Heart left ventricle (tissue), 16 donors: Measurements from ENCODE around the gene CFAP47. TPM values are rescaled to one million over a fixed set of nuclear protein-coding genes. Genes with fewer than 3 reads are reported as not detected.

ENCODE experiments used
- ATAC-seq, 4 donors: fragments of 200-7000 bp; cut with Tn5 transposase; one replicate each; pipeline ENCODE4 v1.9.1; 2020 to 2022; ENCODE audit warnings: moderate library complexity in 4 of 4, mild to moderate bottlenecking in 3 of 4, moderate number of reproducible peaks in 1 of 4
- DNase-seq, 5 donors: peaks; one replicate each; pipeline ENCODE4 v3.0.0-alpha.2; 2020
- H3K27ac ChIP-seq, 12 donors: fragments of 200-600 bp; sonication (generic) in 4 of 12; one replicate each; pipeline versions ENCODE4 v1.5.0 to v1.8.0; 2016 to 2022; ENCODE audit warnings: mild to moderate bottlenecking in 2 of 12
- H3K27me3 ChIP-seq, 9 donors: fragments of 200-600 bp; sonication (generic) in 2 of 9; one replicate each; pipeline versions ENCODE4 v1.5.1 to v1.8.0; 2016 to 2022; ENCODE audit warnings: mild to moderate bottlenecking in 3 of 9
- H3K36me3 ChIP-seq, 9 donors: fragments of 200-600 bp; sonication (generic) in 2 of 9; one replicate each; pipeline versions ENCODE4 v1.5.0 to v1.8.0; 2018 to 2022; ENCODE audit warnings: mild to moderate bottlenecking in 2 of 9
- H3K4me1 ChIP-seq, 12 donors: fragments of 200-600 bp; sonication (generic) in 4 of 12; one replicate each; pipeline versions ENCODE4 v1.5.0 to v1.8.0; 2016 to 2022; ENCODE audit warnings: mild to moderate bottlenecking in 3 of 12
- H3K4me3 ChIP-seq, 12 donors: fragments of 200-600 bp; sonication (generic) in 4 of 12; one replicate each; pipeline versions ENCODE4 v1.5.0 to v1.8.0; 2017 to 2022; ENCODE audit warnings: mild to moderate bottlenecking in 9 of 12, moderate library complexity in 4 of 12
- H3K9me3 ChIP-seq, 12 donors: fragments of 200-600 bp; sonication (generic) in 4 of 12; one replicate each; pipeline versions ENCODE4 v1.5.0 to v1.8.0; 2016 to 2022; ENCODE audit warnings: mild to moderate bottlenecking in 1 of 12
- POLR2A ChIP-seq, 2 donors: fragments of 450-650 bp; IDR thresholded peaks; one replicate each; pipeline ENCODE4 v1.6.1; 2017; ENCODE audit warnings: antibody characterized with exemption in 2 of 2, mild to moderate bottlenecking in 2 of 2, moderate library complexity in 2 of 2
- WGBS, 4 donors: extraction: QIAGEN DNeasy Blood & Tissue Kit in 2 of 4; methylation state at CpG; one replicate each; pipeline versions ENCODE4 v1.1.5 to v1.1.7; 2013 to 2018; 5-methylcytosine and 5-hydroxymethylcytosine counted together
- intact Hi-C, 10 donors: fragments of 100-400 bp; cut with DNase I; formaldehyde crosslinking; loops; one replicate each; pipeline versions ENCODE4 v1.11.1 to v1.14.2; 2022
- polyA plus RNA-seq, 2 donors: library from polyadenylated mRNA; stranded (reverse); fragments of 200-250 nt; gene quantifications; one replicate each; pipeline ENCODE4 v1.2.3, GENCODE V29; 2013
- total RNA-seq, 9 donors: library from RNA; depleted of rRNA in 2 of 9; stranded (reverse); fragments of >200 nt in 2 of 9; fragmentation: NEBNext Ultra II Directional in 3 of 9; extraction: Animal tissue kit (Norgen Biotek cat#: 25700) in 3 of 9; gene quantifications; one replicate each; pipeline versions ENCODE4 v1.1.0 to v1.2.4, GENCODE V29; 2016 to 2023
- TF ChIP-seq, protein P1 (sequence below), 12 donors: fragments of 200-600 bp; sonication (generic) in 4 of 12; IDR thresholded peaks; one replicate each; pipeline versions ENCODE4 v1.5.0 to v1.8.0; 2018 to 2022; ENCODE audit warnings: antibody characterized with exemption in 12 of 12, mild to moderate bottlenecking in 5 of 12
- donor health status: ischemic (EF 13 %, LVEDD 7.1; RV severe dilation, severe dysfunction).
- donor health status: healthy with polysubstance abuse.
- donor health status: DM: no; HTN: yes; CAD: no.
- donor health status: DM: no; HTN: no; CAD: no.
- donor health status: ischemic (EF 25% LVEDD 6.9; RV normal size, moderate dysfunction).
- donor health status: ischemic (EF 25% LVEDD 5.7; RV mildly dilated, moderate dysfunction).
- donor health status: healthy.
- donor health status: DM: yes; HTN: yes; CAD: no.
- donor health status: ischemic (EF 35%, LVEDD 5.7; RV mildly dilated, moderate dysfunction).
- donor health status: nonischemic (EF 11% LVEDD 7.7; RV severe dilation, severe dysfunction).
- donor health status: DM: yes; HTN: yes; CAD: no.
- donor health status: PGD.
- donor health status: ischemic (EF 29% LVEDD 5.4; RV normal size, mild dysfunction).
- donor health status: nonischemic (EF 23%, LVEDD 6.1; RV moderate dilation, normal function).

Gene CFAP47
- total and polyA plus RNA-seq, 11 donors, result not detected

- intact Hi-C loops, result no loop called here
- 76 to 94% (median 87%) methylated on average over 3 of the region's 3 CpGs for WGBS, 4 donors
- Histone ChIP-seq H3K27me3 (no peaks in the 10 kb centered on the region), H3K27ac (no peak overlapping the region), H3K4me1 (no peaks in the 10 kb centered on the region), H3K4me3 (no peak overlapping the region), H3K9me3 (no peaks in the 10 kb centered on the region), H3K36me3 (no peaks in the 10 kb centered on the region)
- ATAC-seq (no peak), DNase-seq (no peak)
- no peak for TF ChIP-seq POLR2A (IDR thresholded peaks at IDR 0.05)
- TF ChIP-seq, protein P1, sequence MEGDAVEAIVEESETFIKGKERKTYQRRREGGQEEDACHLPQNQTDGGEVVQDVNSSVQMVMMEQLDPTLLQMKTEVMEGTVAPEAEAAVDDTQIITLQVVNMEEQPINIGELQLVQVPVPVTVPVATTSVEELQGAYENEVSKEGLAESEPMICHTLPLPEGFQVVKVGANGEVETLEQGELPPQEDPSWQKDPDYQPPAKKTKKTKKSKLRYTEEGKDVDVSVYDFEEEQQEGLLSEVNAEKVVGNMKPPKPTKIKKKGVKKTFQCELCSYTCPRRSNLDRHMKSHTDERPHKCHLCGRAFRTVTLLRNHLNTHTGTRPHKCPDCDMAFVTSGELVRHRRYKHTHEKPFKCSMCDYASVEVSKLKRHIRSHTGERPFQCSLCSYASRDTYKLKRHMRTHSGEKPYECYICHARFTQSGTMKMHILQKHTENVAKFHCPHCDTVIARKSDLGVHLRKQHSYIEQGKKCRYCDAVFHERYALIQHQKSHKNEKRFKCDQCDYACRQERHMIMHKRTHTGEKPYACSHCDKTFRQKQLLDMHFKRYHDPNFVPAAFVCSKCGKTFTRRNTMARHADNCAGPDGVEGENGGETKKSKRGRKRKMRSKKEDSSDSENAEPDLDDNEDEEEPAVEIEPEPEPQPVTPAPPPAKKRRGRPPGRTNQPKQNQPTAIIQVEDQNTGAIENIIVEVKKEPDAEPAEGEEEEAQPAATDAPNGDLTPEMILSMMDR (IDR thresholded peaks at IDR 0.05), result no peak
These were observed 482.2 kb downstream of the CFAP47 start for GRCh38 chrX:36401774-36402173.

GRCh38 chrX:36407836-36408235, 488.3 kb downstream of the CFAP47 start:
- Histone ChIP-seq H3K27ac (no peak overlapping the region), H3K9me3 (no peaks in the 10 kb centered on the region), H3K4me1 (no peaks in the 10 kb centered on the region), H3K36me3 (no peaks in the 10 kb centered on the region), H3K4me3 (no peak overlapping the region), H3K27me3 (no peaks in the 10 kb centered on the region)
- no peak for TF ChIP-seq POLR2A (IDR thresholded peaks at IDR 0.05)
- TF ChIP-seq, protein P1 (IDR thresholded peaks at IDR 0.05), result no peak
- DNase-seq, result no peak
- ATAC-seq, result no peak
- intact Hi-C loops, result no loop called here
- whole genome bisulfite sequencing, 4 donors, result 48 to 54% (median 50%) methylated on average over 8 of the region's 8 CpGs

DNA sequence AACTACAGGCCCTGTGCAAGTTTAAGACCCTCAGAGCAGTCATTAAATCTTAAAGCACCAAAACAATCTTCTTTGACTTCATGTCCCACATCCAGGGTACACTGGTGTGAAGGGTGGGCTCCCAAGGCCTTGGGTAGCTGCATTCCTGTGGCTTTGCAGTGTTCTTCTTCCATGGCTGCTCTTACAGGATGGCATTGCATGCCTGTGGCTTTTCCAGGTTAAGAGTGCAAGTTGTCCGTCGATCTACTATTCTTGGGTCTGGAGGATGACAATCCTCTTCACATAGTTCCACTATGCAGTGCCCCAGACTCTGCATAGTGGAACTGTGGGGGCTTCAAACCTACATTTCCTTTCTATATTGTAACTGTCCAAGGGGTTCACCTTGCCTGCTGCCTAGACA, 494.5 kb downstream of the CFAP47 start:
- no peak for TF ChIP-seq POLR2A (IDR thresholded peaks at IDR 0.05)
- TF ChIP-seq, protein P1 (IDR thresholded peaks at IDR 0.05), result no peak
- no peaks in the 10 kb centered on the region for H3K36me3 ChIP-seq
- H3K4me3 ChIP-seq, result no peak overlapping the region
- intact Hi-C loops, result no loop called here
- H3K27ac ChIP-seq, result no peak overlapping the region
- DNase-seq, result no peak
- no peaks in the 10 kb centered on the region for H3K4me1 ChIP-seq
- H3K27me3 ChIP-seq, result no peaks in the 10 kb centered on the region
- ATAC-seq, result no peak
- no peaks in the 10 kb centered on the region for H3K9me3 ChIP-seq
- 77 to 98% (median 95%) methylated on average over 2 of the region's 2 CpGs for WGBS, 4 donors

DNA sequence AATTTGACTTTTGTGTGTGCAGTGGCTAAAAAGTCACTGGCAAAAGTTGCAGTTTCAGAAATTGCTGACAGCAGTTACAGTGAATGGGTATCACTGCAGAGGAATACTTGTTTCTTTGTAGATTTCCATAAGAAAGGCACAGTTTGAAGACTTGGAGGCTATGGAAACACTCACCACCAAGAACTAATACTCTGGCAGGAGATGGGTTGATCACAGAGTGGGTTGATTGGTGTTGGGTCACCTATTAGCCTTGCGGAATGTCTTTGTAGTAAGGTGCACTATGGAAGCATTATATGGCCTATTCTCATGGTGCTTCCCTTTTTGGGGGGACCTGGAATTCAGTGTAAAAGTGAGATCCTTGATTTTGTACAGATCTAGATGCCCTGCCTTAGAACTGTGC, 502.8 kb downstream of the CFAP47 start:
- TF ChIP-seq POLR2A (IDR thresholded peaks at IDR 0.05), result no peak
- TF ChIP-seq, protein P1 (IDR thresholded peaks at IDR 0.05), result no peak
- ATAC-seq (no peak), DNase-seq (no peak)
- WGBS, 4 donors, result 69 to 100% (median 99%) methylated on average over 1 of the region's 1 CpG
- H3K4me3 ChIP-seq, result no peak overlapping the region
- H3K27ac ChIP-seq, result no peak overlapping the region
- H3K4me1 ChIP-seq, result no peaks in the 10 kb centered on the region
- intact Hi-C loops, result no loop called here
- H3K36me3 ChIP-seq, result no peaks in the 10 kb centered on the region
- H3K27me3 ChIP-seq, result no peaks in the 10 kb centered on the region
- peaks cover 0 to 6% (median 0%) of the 10 kb centered on the region in 12 donors for H3K9me3 ChIP-seq
